NCI-H2171 treated with DMSO at 0.1 percent for 48 hours (cell line): Measurements from ENCODE around the gene CTXN1.

ENCODE experiments used
- DNase-seq: peaks from one replicate; lab custom pipeline; 2025; lab: John Stamatoyannopoulos, UW

CTXN1 gene

GRCh38 chr19:7914099-7914498 lies 11.8 kb downstream of the CTXN1 start:
- DNase-seq, result no peak

GRCh38 chr19:7913652-7914051 lies 12.3 kb downstream of the CTXN1 start:
- DNase-seq, result no peak

DNA sequence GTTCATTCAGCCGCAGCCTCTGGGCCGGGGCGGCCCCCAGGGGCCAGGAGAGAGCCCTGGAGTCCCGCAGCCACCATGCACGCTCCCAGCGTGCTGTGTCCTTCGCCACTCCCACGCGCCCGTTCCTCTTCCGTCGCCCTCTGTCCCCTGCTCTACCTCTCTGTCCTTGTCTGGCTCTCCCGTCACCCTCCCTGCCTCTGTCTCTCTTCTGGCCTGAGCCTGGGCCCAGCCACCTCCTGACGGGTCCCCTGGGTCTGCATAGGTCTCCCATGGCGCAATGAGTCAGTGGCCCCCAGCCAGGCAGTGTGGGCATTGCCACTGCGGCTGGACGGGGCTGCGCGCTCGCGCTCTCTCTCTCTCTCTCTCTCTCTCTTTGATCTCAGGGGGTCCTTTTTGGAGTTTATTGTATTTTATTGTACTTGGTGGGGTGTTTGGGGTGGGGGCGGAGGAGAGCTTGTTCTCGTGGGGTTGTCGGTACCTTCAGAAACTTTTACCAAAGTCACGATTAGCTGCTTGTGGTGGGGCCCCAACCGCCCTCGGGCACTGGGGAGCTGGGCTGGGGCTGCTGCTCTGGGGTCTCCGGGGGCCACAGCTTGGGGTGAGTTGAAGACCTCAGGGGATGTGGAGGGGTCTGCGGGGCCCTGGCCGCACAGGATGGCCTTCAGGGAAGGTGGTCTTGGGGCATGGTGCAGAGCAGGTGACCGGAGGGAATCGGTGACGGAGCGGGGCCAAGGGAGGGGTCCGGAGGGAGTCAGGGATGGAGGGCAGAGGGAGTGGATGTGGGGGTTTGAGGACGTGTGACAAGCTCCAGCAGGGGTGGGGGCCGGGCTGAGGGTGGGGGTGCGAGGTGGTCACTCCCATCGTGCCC lies 13.0 kb downstream of the CTXN1 start:
- no peak for DNase-seq

DNA sequence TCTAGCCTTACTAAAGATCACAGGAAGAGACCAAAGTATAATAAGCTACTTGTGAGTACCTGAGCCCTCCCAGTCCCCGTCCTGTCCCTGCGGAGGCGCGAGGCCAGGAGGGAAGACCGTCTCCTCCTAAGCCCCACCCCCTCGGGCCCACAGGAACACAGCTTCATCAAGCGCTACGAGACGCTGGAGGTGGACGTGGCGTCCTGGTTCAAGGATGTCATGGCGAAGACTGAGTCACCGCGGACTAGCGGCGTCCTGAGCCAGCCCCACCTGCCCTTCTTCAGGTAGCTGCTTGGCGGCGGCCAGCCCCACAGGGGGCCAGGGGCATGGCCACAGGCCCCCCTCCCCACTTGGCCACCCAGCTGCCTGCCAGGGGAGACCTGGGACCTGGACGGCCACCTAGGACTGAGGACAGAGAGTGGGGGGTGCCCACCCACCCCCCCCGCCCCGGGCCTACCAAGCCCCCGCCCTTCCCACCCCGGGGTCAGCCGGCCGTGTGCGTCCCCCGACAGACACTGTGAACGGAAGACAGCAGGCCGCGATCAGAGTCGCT lies 13.7 kb downstream of the CTXN1 start:
- DNase-seq, result no peak

DNA sequence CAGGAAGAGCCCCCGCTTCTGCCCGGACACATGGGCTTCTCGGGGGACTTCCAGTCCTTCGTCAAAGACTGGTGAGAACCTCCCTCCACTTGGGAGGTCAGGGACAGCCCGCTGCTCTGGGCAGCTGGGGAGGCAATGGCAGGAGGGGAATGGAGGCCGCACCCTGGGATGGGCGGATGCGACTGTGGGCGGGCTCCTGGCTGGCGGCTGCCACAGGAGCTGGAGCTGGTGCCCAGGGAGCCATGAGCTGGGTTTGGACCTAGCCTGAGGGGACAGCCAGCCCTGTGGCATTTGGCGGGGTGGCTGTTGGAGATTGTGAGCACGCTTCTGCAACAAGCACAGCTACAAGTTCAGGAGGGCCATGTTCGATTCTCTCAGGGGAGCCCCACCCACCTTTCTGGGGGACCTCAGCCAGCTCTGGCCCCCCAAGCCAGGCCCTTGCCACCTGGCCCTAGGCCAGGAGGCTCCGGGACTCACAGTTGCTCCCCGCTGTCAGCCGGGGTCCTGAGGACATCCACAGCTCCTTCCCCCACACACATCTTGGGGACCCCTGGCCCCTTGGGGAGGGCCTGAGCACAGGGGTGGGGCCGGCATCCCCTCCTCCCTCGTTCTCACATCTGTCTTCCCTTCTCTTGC lies 14.3 kb downstream of the CTXN1 start:
- no peak for DNase-seq

GRCh38 chr19:7910321-7911161 lies 15.4 kb downstream of the CTXN1 start:
- no peak for DNase-seq

DNA sequence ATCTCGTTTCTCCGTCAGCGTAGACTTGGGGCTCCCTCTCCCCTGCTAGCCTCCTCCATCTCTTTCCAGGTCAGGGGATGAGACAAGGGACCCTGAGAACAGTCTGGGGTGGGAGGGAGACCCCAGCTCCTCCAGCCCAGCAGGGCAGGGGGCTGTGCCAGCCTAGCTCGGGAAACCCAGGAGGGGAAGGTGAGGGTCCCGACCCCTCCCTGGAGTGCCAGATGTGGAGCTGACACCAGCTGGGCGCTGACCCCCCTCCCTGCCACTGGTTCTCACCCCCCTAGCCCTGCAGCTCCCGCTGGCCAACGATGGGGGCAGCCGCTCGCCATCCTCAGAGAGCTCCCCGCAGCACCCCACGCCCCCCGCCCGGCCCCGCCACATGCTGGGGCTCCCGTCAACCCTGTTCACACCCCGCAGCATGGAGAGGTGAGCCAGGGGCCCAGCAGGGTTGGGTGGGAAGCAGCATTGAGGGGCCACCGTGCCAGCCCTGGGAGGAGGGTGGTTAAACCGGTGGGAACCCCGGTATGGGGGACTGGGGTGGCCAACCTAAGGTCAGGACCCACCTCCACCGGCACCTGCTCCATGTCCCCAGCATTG lies 16.4 kb downstream of the CTXN1 start:
- DNase-seq, result no peak

- DNase-seq, result no peak
These were observed 17.0 kb downstream of the CTXN1 start for GRCh38 chr19:7908742-7909461.

GRCh38 chr19:7908078-7908699 lies 17.7 kb downstream of the CTXN1 start:
- DNase-seq, result no peak

GRCh38 chr19:7907544-7907943 lies 18.4 kb downstream of the CTXN1 start:
- no peak for DNase-seq

GRCh38 chr19:7907122-7907521 lies 18.8 kb downstream of the CTXN1 start:
- DNase-seq, result no peak

DNA sequence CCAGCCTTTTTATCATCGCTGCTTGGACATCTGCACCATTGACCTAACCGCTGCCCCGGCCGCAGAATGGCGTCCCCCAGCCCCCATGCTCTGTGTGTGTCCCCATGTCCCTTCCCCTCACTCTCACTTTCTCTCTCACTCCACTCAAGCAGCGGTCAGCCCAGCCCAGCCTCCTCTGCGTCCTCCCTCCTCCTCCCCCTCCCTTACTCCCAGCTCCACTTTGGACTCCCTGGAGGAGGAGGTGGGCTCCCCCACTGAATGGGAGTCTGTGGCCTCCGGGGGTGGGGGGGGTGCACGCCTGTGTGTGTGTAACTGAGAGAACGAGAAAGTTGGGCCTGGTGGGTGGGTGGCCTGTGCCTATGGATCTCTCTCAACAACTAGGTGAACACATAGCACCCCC lies 20.1 kb downstream of the CTXN1 start:
- DNase-seq, result no peak

- no peak for DNase-seq
These were observed 20.7 kb downstream of the CTXN1 start for GRCh38 chr19:7905268-7905667.

GRCh38 chr19:7904074-7905020 lies 21.6 kb downstream of the CTXN1 start:
- no peak for DNase-seq

DNA sequence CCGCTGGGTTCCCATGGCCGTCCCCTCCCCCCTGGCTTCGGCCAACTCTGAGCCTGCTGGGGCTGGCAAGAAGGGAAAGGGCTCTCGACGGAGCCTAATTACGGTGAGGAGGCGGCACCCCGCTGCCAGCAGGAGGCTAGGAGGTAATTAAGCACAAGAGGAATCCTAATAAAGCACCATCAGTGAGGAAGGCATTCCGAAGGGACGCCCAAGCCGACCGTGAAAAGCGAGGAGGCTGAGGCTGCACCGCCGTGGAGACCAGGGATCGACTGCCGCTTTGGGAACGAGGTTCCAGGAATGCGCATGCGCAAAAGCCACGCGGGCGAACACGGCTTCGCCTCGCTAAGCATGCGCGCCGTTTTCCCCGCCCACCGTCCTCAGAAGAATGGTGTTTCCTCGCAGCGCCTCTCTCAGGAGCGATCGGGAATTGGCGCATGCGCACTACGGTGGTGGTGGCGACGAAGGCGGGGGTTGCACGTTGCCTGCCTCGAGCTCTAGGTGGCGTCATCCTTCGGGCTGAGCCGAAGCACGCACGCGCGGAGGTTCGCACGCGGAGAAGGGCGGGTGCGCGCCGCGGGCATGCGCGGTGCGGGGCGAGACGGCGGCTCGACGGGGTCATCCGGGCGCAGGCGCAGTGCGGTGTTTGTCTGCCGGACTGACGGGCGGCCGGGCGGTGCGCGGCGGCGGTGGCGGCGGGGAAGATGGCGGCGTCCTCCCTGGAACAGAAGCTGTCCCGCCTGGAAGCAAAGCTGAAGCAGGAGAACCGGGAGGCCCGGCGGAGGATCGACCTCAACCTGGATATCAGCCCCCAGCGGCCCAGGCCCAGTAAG lies 22.5 kb downstream of the CTXN1 start, which contains the start of gene MAP2K7:
MAP2K7 (plus strand) TSS at position 634 of the 830 bp plus-strand sequence; CDS start at position 702, 68 bp downstream.
- DNase-seq, result peak; percentile 100

- no peak for DNase-seq
These were observed 23.1 kb downstream of the CTXN1 start for GRCh38 chr19:7902796-7903243.

DNA sequence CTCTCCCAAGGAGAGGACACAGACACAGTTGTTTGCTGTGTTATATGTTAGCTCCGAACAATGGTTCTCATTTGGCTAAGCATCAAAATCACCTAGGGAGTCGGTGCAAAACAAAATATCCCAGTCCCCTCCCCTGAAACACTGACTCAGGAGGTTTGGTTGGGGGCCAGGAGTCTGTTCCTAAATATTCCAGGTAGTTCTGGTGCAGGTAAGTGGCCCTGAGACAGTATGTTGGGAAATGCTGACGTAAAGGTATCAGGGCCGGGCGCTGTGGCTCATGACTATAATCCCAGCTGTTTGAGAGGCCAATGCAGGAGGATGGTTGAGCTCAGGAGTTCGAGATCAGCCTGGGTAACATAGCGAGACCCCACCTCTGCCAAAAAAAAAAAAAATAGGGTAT lies 24.6 kb downstream of the CTXN1 start:
- DNase-seq, result no peak

- no peak for DNase-seq
These were observed 25.0 kb downstream of the CTXN1 start for GRCh38 chr19:7900931-7901330.
